T-cell (primary cell): ENCODE data around the gene C1orf21. TPM values are rescaled to one million over a fixed set of nuclear protein-coding genes. Genes with fewer than 3 reads are reported as not detected.
"Not testable (repeated sequence)": the region's sequence is repeated elsewhere in the genome, so short reads cannot be mapped to it uniquely, and the experiment has no call there.

Experiments used
- ATAC-seq, 4 experiments: fragments of 200-7000 bp in 3 of 4; fragments of 150-1000 bp in 1 of 4; cut with Tn5 transposase; replicated peaks in 1 of 4; 1 replicate in 3 of 4; 2 replicates in 1 of 4; pipeline ENCODE4 v1.10.0; 2021; ENCODE audit warnings: moderate library complexity in 3 of 4, mild to moderate bottlenecking in 2 of 4, moderate number of reproducible peaks in 1 of 4
- CTCF ChIA-PET, 2 donors: fragments of 300-600 bp; sonication (Branson Sonifier 250); formaldehyde crosslinking; loops; one replicate each; lab custom pipeline; 2022; ENCODE audit warnings: antibody characterized with exemption in 2 of 2; lab: Charles Lee
- POLR2A ChIA-PET, 2 donors: fragments of 300-600 bp; sonication (Branson Sonifier 250); formaldehyde crosslinking; loops; one replicate each; lab custom pipeline; 2022; ENCODE audit warnings: antibody characterized with exemption in 2 of 2; lab: Charles Lee
- DNase-seq, 35 experiments: peaks; one replicate each; pipeline versions ENCODE4 v3.0.0 to v3.0.0-alpha.2; 2013 to 2023
- H3K27ac ChIP-seq: one replicate; pipeline ENCODE4 v1.5.1; 2013; ENCODE audit warnings: low read length
- H3K27me3 ChIP-seq, 2 experiments: replicated peaks in 1 of 2; 1 replicate in 1 of 2; 2 replicates in 1 of 2; pipeline versions ENCODE4 v1.6.1 to v1.7.0; 2013; ENCODE audit warnings: low read length in 1 of 2, mixed read lengths in 1 of 2; ENCODE audit not compliant: control insufficient read depth in 2 of 2, insufficient read depth in 2 of 2; ENCODE audit errors: extremely low read depth in 1 of 2
- H3K36me3 ChIP-seq, 2 donors: 1 replicate in 1 of 2; 2 replicates in 1 of 2; pipeline versions ENCODE4 v1.6.1 to v1.7.0; 2013; ENCODE audit warnings: low read length in 1 of 2; ENCODE audit not compliant: control insufficient read depth in 2 of 2, insufficient read depth in 1 of 2; ENCODE audit errors: extremely low read depth in 1 of 2
- H3K4me1 ChIP-seq, 2 experiments: 1 replicate in 1 of 2; 2 replicates in 1 of 2; pipeline versions ENCODE4 v1.6.1 to v1.7.0; 2013; ENCODE audit warnings: low read length in 2 of 2, mixed read lengths in 1 of 2; ENCODE audit not compliant: insufficient read depth in 2 of 2, control insufficient read depth in 1 of 2; ENCODE audit errors: extremely low read depth in 1 of 2
- H3K4me3 ChIP-seq, 2 donors: 1 replicate in 1 of 2; 2 replicates in 1 of 2; pipeline versions ENCODE4 v1.5.1 to v1.7.0; 2013; ENCODE audit warnings: mild to moderate bottlenecking in 2 of 2, low read length in 1 of 2, moderate library complexity in 1 of 2; ENCODE audit not compliant: control insufficient read depth in 1 of 2; ENCODE audit errors: extremely low read depth in 1 of 2
- H3K9me3 ChIP-seq: 2 replicates; pipeline ENCODE4 v1.7.0; 2013
- H3K27ac Mint-ChIP-seq, 2 donors: one replicate each; pipeline ENCODE4 v1.8.0; 2020 to 2021; ENCODE audit warnings: mild to moderate bottlenecking in 2 of 2, mixed read lengths in 2 of 2
- H3K27me3 Mint-ChIP-seq, 2 donors: one replicate each; pipeline ENCODE4 v1.8.0; 2021 to 2022; ENCODE audit warnings: mixed read lengths in 2 of 2
- H3K36me3 Mint-ChIP-seq: one replicate; pipeline ENCODE4 v1.8.0; 2021; ENCODE audit warnings: mixed read lengths
- H3K4me1 Mint-ChIP-seq, 3 donors: one replicate each; pipeline ENCODE4 v1.8.0; 2020 to 2022; ENCODE audit warnings: mixed read lengths in 3 of 3, mild to moderate bottlenecking in 1 of 3
- H3K4me3 Mint-ChIP-seq, 3 donors: one replicate each; pipeline ENCODE4 v1.8.0; 2020 to 2022; ENCODE audit warnings: mild to moderate bottlenecking in 3 of 3, mixed read lengths in 3 of 3, moderate library complexity in 3 of 3
- H3K9me3 Mint-ChIP-seq, 3 donors: one replicate each; pipeline ENCODE4 v1.8.0; 2020 to 2022; ENCODE audit warnings: mixed read lengths in 3 of 3
- WGBS: methylation state at CpG from one replicate; pipeline ENCODE4 v1.1.5; 2013; ENCODE audit warnings: missing lambda C conversion rate; ENCODE audit not compliant: insufficient coverage; 5-methylcytosine and 5-hydroxymethylcytosine counted together
- total RNA-seq, 35 experiments: library from RNA in 6 of 35; stranded (reverse) in 6 of 35; fragments of 120-200 nt in 1 of 35; gene quantifications; one replicate each; pipeline versions ENCODE4 v1.2.1 to v1.2.4 and lab custom pipeline; 2013 to 2026

Gene C1orf21
- total RNA-seq, 5 donors from 2014 or later (not counting 1 experiment from before 2014, with no cell fraction given) = 1.4 to 17.2 (median 5.9) TPM

GRCh38 chr1:184608581-184608980, 221.8 kb downstream of the C1orf21 start:
- no peak overlapping the region for H3K27ac Mint-ChIP-seq

GRCh38 chr1:184608990-184609389, 222.2 kb downstream of the C1orf21 start:
- POLR2A ChIA-PET = no interaction called here
- Histone ChIP-seq H3K4me3 (no peak overlapping the region), H3K27ac (no peak overlapping the region), H3K4me1 (no peaks in the 10 kb centered on the region), H3K27me3 (no peaks in the 10 kb centered on the region), H3K9me3 (no peaks in the 10 kb centered on the region), H3K36me3 (no peaks in the 10 kb centered on the region)
- H3K27me3 Mint-ChIP-seq = no peaks in the 10 kb centered on the region
- DNase-seq (no peak), ATAC-seq (no peak)
- no peaks in the 10 kb centered on the region for H3K36me3 Mint-ChIP-seq
- no peak overlapping the region for H3K27ac Mint-ChIP-seq
- H3K4me1 Mint-ChIP-seq = no peaks in the 10 kb centered on the region
- H3K9me3 Mint-ChIP-seq = no peaks in the 10 kb centered on the region
- no peak overlapping the region for H3K4me3 Mint-ChIP-seq
- CTCF ChIA-PET = no interaction called here

More at GRCh38 chr1:184608581-184608980, 221.8 kb downstream of the C1orf21 start:
- Mint-ChIP-seq H3K36me3 (no peaks in the 10 kb centered on the region), H3K4me3 (no peak overlapping the region), H3K27me3 (no peaks in the 10 kb centered on the region), H3K9me3 (no peaks in the 10 kb centered on the region), H3K4me1 (no peaks in the 10 kb centered on the region)
- H3K4me1 ChIP-seq = no peaks in the 10 kb centered on the region
- ATAC-seq (no peak), DNase-seq (no peak)
- WGBS = 93% methylated on average over 4 of the region's 4 CpGs
- H3K9me3 ChIP-seq = no peaks in the 10 kb centered on the region
- no peaks in the 10 kb centered on the region for H3K36me3 ChIP-seq
- H3K27ac ChIP-seq = no peak overlapping the region
- CTCF ChIA-PET = no interaction called here
- no peak overlapping the region for H3K4me3 ChIP-seq
- H3K27me3 ChIP-seq = no peaks in the 10 kb centered on the region
- POLR2A ChIA-PET = no interaction called here

DNA sequence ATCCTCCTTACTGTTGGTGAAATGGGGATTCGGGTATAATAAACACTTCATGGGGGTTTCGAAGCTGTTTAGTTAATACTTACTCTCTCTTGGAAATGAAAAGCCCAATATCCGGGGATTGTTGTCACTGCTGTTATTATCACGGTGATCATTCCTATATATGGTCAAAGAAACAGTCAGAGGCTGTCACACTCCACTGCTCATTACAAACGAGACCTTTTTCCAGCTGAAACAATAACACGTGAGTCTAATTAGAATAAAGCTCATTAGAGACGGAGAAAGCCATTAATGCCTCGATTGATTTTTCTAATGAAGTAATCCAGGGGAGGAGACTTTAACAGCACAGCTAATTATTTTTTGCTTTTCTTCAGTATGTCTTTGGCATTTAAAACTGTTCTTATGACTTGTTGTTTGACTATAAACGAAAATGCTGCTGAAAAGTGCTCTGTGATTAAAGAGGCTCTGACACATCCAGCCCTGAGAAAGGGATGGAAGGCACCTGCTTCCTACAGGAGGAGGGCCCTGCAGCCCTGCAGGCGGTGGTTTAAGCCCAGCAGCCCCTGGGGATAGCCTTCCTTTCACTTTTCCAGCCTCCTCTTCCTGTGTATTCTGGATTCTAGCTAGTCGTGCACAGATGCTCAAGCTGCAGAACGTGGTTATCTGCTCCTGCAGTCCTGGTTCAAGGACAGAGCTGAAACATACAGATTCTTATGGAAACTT, 224.2 kb downstream of the C1orf21 start:
- no peaks in the 10 kb centered on the region for H3K9me3 Mint-ChIP-seq
- H3K4me3 ChIP-seq = no peak overlapping the region
- H3K27ac Mint-ChIP-seq = no peak overlapping the region
- ChIA-PET POLR2A (no interaction called here), CTCF (no interaction called here)
- no peaks in the 10 kb centered on the region for H3K36me3 Mint-ChIP-seq
- no peaks in the 10 kb centered on the region for H3K9me3 ChIP-seq
- no peak overlapping the region for H3K4me3 Mint-ChIP-seq
- no peak overlapping the region for H3K27ac ChIP-seq
- ATAC-seq (no peak), DNase-seq (no peak)
- no peaks in the 10 kb centered on the region for H3K27me3 ChIP-seq
- no peaks in the 10 kb centered on the region for H3K36me3 ChIP-seq
- no peaks in the 10 kb centered on the region for H3K27me3 Mint-ChIP-seq
- no peaks in the 10 kb centered on the region for H3K4me1 Mint-ChIP-seq
- WGBS = 63% methylated on average over 4 of the region's 12 CpGs
- H3K4me1 ChIP-seq = no peaks in the 10 kb centered on the region

DNA sequence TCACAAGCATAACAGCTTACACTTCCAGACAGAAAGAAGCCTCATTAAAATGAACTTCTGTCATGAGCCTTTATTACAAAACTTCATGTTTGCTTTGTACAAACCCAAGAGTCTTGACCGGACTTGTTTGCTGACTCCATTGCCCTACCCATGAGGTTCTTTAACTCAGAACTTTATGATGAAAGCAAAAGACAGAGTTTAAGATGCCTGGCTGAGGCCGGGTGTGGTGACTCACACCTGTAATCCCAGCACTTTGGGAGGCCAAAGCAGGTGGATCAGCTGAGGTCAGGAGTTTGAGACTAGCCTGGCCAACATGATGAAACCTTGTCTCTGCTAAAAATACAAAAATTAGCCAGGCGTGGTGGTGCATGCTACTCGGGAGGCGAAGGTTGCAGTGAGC, 225.4 kb downstream of the C1orf21 start:
- POLR2A ChIA-PET = not testable (repeated sequence)

GRCh38 chr1:184614667-184615066, 227.8 kb downstream of the C1orf21 start:
- no peaks in the 10 kb centered on the region for H3K27me3 ChIP-seq
- Mint-ChIP-seq H3K4me1 (no peaks in the 10 kb centered on the region), H3K36me3 (no peaks in the 10 kb centered on the region), H3K27ac (no peak overlapping the region), H3K4me3 (no peak overlapping the region), H3K27me3 (no peaks in the 10 kb centered on the region), H3K9me3 (no peaks in the 10 kb centered on the region)
- H3K27ac ChIP-seq = no peak overlapping the region
- no peaks in the 10 kb centered on the region for H3K9me3 ChIP-seq
- POLR2A ChIA-PET = no interaction called here
- ATAC-seq = no peak
- CTCF ChIA-PET = no interaction called here
- peaks cover 0 to under 1% of the 10 kb centered on the region in 2 donors for H3K36me3 ChIP-seq
- WGBS = 90% methylated on average over 5 of the region's 7 CpGs
- no peak overlapping the region for H3K4me3 ChIP-seq
- no peaks in the 10 kb centered on the region for H3K4me1 ChIP-seq
- DNase-seq = no peak

More for the DNA sequence above, 225.4 kb downstream of the C1orf21 start:
- H3K27ac Mint-ChIP-seq, ATAC-seq, H3K4me3 Mint-ChIP-seq, H3K9me3 ChIP-seq, H3K4me3 ChIP-seq, H3K36me3 ChIP-seq, H3K4me1 ChIP-seq, H3K9me3 Mint-ChIP-seq, H3K27me3 ChIP-seq, H3K36me3 Mint-ChIP-seq, H3K4me1 Mint-ChIP-seq, DNase-seq, CTCF ChIA-PET, H3K27me3 Mint-ChIP-seq, H3K27ac ChIP-seq: not testable (repeated sequence)
- WGBS = 78% methylated on average over 2 of the region's 5 CpGs

DNA sequence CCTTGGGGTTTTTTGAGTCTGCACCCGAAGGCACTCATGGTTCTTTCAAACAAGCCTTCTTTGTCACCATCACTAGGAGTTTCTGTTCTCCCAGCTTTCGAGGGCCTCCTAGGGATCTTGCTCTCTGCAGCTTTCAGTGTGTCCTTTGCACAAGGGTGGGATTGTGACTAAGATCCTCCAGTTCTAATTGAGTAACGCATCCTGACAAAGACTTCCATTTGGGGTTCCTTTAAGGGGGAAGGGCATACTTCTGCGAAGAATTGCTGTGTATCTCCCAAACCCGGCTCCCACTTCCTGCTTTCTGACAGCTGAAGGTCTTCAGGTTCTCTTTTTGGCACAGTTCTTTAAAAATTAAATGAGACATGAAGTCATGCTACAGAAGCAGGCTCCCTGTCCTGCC, 228.5 kb downstream of the C1orf21 start:
- peaks cover 0 to 2% of the 10 kb centered on the region in 2 donors for H3K36me3 ChIP-seq
- H3K27ac ChIP-seq = no peak overlapping the region
- no peak overlapping the region for H3K4me3 Mint-ChIP-seq
- ATAC-seq (no peak), DNase-seq (peak in 1 of 35 experiments; percentile 4)
- no peaks in the 10 kb centered on the region for H3K9me3 Mint-ChIP-seq
- no peaks in the 10 kb centered on the region for H3K27me3 Mint-ChIP-seq
- POLR2A ChIA-PET = no interaction called here
- H3K9me3 ChIP-seq = no peaks in the 10 kb centered on the region
- H3K4me1 Mint-ChIP-seq = no peaks in the 10 kb centered on the region
- no peaks in the 10 kb centered on the region for H3K4me1 ChIP-seq
- H3K27ac Mint-ChIP-seq = no peak overlapping the region
- 100% methylated on average over 1 of the region's 5 CpGs for WGBS
- H3K4me3 ChIP-seq = no peak overlapping the region
- no peaks in the 10 kb centered on the region for H3K36me3 Mint-ChIP-seq
- CTCF ChIA-PET = no interaction called here
- H3K27me3 ChIP-seq = no peaks in the 10 kb centered on the region
